ENCODE data around the gene PGS1. TPM values are rescaled to one million over a fixed set of nuclear protein-coding genes. Genes with fewer than 3 reads are reported as not detected.

Gene PGS1
- total and polyA plus RNA-seq, 2 of the 8 experiments (the other 6 are each of a cell fraction or from before 2014, with no cell fraction given) = 46.7 to 60.0 TPM

GRCh38 chr17:78383725-78384471 is 5.4 kb downstream of the PGS1 start (continued):
- no peak for TF ChIP-seq USF2 (IDR thresholded peaks at IDR 0.05; ENCODE audit: low read length)
- TF ChIP-seq TAF7 (optimal IDR thresholded peaks at IDR 0.05; ENCODE audit: borderline replicate concordance, low read depth, low read length) = no peak
- no peak for TF ChIP-seq CEBPB (IDR thresholded peaks at IDR 0.05; ENCODE audit: low read depth, low read length)
